ENCODE measurements around the gene SYT2.

The SYT2 gene

DNA sequence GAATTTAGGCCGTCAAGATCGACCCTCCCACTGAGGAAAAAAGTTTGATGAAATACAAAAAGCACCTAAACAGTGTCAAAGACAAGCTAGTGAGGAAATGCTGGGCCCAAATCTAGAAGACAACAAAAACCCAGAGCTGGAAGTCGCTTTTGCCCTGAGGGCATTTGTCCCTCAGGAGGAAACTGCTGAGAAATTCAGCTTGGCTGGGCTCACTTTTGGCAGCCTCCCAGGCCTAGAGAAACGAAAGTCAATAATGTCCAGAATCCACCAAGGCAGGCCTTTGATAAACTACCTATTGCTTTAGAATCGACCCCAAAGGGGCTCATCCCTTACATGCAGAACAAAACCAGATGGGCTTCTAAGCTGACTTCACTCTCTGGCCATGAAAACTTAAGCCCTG is 38.9 kb downstream of the SYT2 start:
- DNase-seq: no peak

GRCh38 chr1:202665417-202665816 is 44.8 kb downstream of the SYT2 start:
- DNase-seq: no peak

- no peak for DNase-seq
Measured at GRCh38 chr1:202664083-202664482, 46.2 kb downstream of the SYT2 start.

DNA sequence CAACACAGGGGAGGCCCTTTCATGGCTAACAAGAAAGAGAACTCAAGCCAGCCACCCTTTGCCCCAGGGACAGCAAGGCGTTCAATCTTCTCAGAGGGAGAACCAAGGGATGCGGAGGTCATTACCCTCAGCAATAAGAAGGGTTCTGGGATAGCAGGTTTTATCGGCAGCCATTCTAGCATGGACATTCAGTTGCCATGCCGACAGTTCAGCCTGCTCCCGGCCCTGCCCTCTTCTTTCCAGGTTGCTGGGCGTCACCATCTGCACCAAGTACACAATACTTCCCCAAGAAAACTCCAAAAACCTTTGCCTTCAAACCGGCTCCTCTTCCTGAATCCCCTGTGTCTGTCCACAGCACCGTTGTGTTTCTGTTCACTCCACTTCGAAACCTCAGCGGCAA is 47.1 kb downstream of the SYT2 start:
- DNase-seq: no peak

GRCh38 chr1:202662081-202662480 is 48.2 kb downstream of the SYT2 start:
- peak; percentile 40 for DNase-seq

GRCh38 chr1:202661136-202661845 is 49.0 kb downstream of the SYT2 start:
- no peak for DNase-seq

DNA sequence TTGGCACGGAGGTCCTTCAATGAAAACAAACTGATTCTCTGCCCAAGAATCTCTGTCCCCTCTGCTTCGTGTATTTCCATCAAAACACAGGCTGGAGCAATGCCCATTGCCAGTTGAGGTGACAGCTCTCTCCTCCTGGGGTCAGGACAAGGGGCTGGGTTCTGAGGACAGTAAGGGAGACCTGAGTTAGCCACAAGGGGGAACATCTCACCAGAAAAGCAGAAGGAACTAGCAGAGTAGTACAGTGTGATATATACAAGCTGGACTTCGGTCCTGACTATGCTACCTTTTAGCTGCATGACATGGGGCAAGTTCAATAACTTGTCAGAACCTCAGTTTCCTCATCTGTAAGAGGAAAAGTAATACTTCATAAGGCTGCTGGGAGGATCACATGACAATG is 50.3 kb downstream of the SYT2 start:
- DNase-seq: no peak

DNA sequence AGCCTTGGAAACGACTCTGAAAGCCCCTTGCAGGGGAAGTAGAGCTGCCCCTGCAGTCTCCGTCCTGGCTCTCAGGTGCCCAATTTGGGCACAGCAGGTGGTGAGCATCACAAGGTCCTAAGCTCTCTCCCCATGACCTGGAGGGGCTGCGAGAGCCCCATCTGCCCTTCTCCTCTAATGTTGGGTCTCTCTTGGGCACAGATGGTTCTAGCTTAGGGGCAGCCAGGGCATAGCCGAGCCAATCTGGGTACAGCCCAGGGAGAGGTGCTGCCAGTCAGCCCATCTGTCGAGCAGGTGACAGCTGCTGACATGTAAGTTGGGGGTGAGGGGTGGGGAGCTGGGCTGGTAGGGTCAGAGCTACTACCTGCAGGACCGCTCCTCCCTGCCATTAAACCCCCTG is 50.7 kb downstream of the SYT2 start:
- DNase-seq: no peak

DNA sequence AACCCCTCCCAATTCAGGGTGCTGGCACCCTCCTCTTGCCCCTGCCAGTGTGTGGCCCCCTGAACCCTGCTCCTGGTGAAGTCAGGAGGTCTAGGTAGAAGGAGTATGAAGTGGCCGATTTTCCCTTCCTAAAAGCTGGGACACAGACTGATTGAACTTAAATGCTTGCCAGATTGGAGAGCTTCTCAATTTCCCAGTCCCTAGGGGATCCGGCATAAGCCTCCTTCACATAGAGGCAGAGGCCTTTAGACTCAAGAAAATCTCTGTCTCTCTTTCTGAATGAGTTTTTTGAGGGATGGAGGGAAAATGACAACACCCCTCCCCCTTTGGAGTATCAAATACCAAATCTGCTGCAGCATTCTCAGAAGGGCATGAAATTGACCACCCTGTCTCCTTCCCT is 51.5 kb downstream of the SYT2 start:
- DNase-seq: no peak

DNA sequence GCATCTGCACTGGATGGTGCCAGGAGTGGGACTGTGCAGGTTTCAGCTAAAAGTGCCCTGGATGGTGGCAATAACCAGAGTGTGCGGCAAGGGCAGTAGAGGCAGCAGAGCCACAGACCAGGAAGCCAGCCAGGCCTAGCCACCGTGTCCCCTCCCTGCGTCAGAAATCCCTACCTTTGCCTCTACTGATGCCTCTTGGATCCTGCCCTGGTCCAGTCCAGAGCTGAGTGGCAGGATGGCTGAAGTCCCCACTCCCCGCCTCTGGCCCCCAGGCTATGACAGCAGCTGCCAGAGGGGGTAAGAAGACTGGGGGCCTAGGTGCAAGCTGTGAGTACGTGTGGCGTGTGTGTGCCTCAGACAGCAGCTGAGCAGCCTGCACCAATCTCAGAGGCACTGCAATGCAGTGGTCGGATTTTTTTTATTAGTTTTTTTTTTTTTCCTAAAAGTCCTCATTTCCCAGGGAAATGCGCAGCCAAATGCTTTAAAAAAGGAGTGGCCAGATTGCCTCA is 51.9 kb downstream of the SYT2 start:
- DNase-seq: no peak

DNA sequence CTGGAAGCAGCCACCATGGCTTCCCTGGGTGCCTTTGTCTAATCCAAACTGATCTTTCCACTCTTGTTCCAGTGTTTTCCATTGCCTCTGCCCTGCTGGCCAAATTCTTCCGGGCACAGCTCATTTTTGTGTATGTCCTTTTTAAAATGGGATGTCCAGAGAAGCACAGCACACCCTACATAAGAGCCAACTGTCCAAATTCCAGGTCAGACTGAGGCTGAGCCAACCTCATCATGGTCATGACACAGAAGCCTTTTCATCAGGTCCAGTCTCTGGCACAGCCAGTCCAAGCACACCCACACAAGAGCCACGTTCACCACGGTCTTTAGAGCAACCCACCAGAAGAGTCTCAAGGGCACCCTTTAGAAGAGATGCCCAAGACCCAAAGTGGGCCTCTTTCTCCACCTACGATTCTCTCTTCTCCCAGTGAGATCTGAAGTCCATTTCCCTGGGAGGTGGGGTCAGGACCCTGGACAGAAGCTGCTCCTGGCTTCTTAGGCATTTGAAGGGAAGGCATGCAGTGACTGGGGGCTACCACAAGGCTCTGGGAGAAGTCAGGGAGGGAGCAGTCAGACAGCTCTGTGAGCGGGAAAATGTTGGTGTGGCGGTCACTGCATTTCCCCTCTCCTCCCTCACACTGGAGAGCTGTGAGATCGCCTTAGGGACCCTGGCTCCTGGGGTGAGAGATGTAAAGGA is 53.2 kb downstream of the SYT2 start:
- DNase-seq: no peak

DNA sequence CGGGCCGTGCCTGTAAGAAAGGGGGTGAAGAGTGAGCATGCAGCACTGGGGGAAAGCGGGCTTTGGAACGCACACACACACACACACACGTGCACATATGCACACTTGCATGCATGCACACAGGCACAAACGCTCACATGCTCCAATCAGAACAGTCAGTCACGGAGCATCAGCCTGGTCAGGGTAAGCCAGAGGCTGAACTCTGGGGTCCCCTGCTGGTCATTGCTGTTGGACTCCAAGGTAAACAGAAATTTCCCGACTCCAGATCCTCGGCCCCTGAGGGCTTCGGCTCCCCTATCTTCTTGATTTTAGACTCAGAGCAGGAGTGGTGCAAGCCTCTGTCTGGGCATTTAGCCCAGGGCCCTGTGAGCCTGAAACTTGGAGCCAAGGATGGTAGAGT is 54.2 kb downstream of the SYT2 start:
- DNase-seq: no peak

DNA sequence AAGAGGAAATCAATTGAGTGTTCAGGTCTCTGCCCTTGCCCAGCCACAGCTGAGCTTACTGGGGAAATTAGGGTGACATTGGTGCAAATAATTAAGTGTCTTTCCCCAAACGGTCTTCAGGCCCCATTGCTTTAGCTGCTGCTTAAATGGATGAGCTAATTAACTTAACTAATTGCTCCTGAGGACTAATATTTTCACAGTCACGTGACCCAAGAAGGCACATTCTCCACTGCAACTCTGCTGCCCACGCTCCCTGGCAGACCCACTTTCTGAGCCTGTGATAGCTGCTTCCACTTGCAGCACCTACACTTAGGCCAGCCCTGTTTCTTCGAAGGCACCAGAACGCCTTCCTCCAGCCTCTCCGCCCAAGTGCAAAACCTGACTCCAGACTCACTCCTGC is 56.2 kb downstream of the SYT2 start:
- DNase-seq: no peak

DNA sequence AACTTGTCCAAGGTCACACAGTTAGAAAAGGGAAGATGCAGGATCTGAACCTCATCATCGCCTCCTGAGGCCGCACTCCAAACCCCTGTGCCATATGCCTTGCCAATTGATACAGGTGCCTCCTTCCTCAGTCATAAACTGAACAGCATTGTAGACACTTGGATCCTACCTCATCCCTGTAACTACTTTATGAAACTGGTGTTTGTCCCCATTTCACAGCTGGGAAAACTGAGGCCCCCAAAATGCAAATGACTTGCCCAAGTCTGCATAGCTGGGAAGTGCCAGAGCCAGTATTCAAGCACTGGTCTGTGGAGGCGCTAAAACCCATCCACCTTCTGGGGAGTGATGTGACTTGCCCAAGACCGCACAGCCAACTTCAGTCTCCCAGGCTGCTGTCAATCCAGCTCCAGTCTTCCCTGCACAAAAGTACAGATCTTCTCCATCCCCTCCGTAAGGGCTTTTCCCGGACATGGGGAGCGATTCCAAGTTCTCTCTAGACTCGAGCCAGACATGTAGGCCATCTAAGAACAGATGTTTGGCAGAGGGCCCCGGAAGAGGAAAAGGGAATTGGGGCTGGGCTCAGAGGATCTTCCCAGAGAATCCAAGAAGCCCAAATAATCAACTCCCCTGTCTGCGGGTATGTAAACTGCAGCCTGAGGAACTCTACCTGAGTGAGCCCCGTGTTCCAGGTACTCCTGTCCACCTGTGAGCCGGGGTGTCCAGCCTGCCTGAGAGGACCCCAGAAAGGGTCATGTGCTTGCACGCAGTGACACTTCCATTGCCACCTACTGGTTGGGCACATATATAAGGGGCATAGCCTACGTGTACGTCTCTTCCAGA is 60.5 kb downstream of the SYT2 start:
- no peak for DNase-seq

GRCh38 chr1:202648605-202649226 is 61.5 kb downstream of the SYT2 start:
- DNase-seq: peak; percentile 52

- no peak for DNase-seq
Measured at GRCh38 chr1:202645097-202645476, 65.2 kb downstream of the SYT2 start.

DNA sequence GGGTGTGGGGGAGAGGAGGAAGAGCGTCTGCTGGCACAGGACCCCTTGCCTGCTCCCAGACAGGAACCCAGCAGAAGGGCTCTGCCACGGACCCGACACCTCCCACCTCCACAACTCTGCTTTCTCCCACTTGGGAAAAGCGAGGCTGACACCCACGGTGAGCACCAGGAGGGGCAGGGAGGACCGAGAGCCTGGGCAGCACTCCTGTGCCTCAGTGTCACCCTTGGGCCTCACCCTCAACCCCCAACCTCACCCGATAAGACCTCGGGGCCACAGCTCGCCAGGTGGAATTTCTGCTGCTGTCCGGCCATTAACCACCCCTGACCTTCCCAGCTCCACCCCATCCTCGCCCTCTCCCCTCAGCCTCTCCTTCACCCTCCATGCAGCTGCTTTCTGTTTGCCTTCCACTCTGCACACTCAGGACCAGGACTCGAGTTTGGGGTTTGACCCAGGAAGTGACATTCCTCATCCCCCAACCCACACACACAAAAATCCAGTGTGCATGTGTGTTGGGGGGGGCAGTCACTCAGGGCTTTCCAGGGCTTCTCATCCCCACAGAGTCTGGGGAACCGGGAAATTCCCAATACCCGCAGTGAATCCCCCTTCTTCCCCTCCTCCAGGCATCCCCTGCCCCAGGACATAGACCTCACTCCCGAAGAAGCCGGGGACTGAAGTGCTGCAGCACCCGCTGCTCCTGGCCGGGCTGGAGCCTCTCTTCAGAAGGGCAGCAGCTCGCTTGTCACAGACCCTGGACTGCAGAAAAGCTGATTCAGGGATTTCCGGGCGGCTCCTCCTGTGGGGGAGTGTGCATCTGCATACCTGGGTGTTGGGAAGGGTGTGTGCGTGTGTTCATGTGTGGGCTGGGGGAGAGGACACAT is 65.8 kb downstream of the SYT2 start:
- DNase-seq: no peak

DNA sequence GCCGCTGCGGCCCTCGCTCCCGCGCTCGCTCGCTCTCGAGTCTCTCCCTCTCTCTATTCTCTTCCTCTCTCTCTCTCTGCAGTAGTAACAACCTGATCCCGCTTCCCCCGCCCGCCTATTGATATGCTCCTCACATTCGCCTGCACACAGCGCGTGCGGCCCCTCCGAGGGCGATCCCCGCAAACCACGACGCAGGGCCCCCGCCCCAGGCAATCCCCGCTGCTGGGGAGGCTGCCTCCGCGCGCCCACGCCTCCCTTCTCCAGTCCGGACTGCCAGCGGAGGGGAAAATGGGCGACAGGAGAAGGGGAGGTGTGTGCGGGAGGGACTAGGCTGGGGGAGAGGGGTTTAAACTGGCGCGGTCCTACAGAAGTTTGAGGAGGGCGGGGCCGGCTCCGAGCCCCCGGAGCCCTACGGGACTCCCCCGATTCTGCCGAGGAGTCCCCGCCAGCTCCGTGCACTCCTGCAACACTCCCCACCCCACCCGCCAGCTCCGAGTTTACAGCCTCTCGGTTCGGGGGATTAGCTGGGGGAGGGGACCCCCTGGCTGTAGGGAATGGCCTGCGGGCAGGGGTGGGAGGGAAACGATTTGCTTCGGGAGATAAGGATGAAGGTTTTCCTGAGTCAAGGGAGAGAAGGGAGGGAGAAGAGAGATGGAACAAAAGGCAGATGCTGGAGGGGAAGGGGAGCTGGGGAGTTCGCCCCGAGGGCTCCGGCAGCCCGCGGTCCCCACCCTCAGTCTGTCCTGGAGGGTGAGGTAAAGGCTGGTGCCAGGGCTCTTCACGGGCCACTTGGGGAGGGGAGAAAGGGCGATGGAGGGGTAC is 66.6 kb downstream of the SYT2 start:
- DNase-seq: no peak

- DNase-seq: no peak
Measured at GRCh38 chr1:202642619-202643291, 67.5 kb downstream of the SYT2 start.

DNA sequence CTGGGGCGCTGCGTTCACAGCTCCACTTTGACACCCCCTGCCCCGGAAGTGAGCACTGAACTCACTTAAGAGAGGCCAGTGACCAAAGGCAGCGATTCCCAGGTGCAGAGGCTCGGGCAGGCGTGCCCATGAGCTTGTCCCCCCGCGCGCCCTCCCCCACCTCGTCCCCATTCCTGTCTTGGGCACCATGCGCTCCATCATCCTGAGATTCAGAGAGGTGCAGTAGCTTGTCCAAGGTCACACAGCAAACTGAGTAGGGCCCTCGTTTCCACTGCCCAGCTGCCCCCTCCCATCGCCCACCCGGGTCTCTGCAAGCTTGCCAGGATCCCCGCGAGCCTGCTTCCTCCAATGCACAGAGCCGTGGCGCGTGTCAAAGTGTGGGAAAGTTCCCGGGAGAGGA is 68.0 kb downstream of the SYT2 start:
- DNase-seq: no peak

DNA sequence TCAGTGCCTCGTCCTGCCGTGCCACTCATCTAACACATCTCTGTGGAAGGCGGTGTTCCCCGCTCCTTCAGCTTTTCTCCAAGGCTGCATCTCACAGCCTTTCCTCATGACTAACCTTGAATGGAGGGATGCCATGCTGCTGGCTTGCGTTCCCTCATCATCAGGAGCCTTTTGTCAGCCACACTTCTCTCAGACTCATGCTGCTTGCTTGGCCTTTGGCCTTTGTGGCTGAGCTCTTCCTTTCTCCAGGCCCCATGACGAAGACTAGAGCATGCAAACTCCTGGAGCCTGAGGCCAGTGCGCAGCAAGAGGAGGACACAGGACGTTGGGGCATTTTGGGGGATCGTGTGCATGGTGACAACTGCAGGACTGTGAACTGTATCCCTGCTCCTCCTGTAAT is 70.8 kb downstream of the SYT2 start:
- DNase-seq: no peak
